ENCODE measurements around the gene HOXC6.
"Not testable (repeated sequence)": the region's sequence is repeated elsewhere in the genome, so short reads cannot be mapped to it uniquely, and the experiment has no call there.

The HOXC6 gene

GRCh38 chr12:54058128-54058768, 30.0 kb downstream of the HOXC6 start:
- no peak for DNase-seq (ENCODE audit: low spot score)

- no peak for DNase-seq (ENCODE audit: low spot score)
Measured at GRCh38 chr12:54059668-54060067, 31.4 kb downstream of the HOXC6 start.

- no peak for DNase-seq (ENCODE audit: low spot score)
Measured at GRCh38 chr12:54060174-54060974, 32.1 kb downstream of the HOXC6 start.

- DNase-seq (ENCODE audit: low spot score), result no peak
Measured at GRCh38 chr12:54060975-54061778, 32.9 kb downstream of the HOXC6 start.

- no peak for DNase-seq (ENCODE audit: low spot score)
Measured at GRCh38 chr12:54065677-54066076, 37.4 kb downstream of the HOXC6 start.

GRCh38 chr12:54066408-54066807, 38.2 kb downstream of the HOXC6 start:
- no peak for DNase-seq (ENCODE audit: low spot score)

- DNase-seq (ENCODE audit: low spot score), result no peak
Measured at GRCh38 chr12:54068418-54069070, 40.3 kb downstream of the HOXC6 start.

- no peak for DNase-seq (ENCODE audit: low spot score)
Measured at GRCh38 chr12:54071942-54072341, 43.7 kb downstream of the HOXC6 start.

- DNase-seq (ENCODE audit: low spot score), result no peak
Measured at GRCh38 chr12:54074308-54074707, 46.1 kb downstream of the HOXC6 start.

- DNase-seq (ENCODE audit: low spot score), result no peak
Measured at GRCh38 chr12:54075409-54075808, 47.2 kb downstream of the HOXC6 start.

- DNase-seq (ENCODE audit: low spot score), result no peak
Measured at GRCh38 chr12:54075974-54076373, 47.7 kb downstream of the HOXC6 start.

- not testable (repeated sequence) for DNase-seq (ENCODE audit: low spot score)
Measured at GRCh38 chr12:54077843-54078242, 49.6 kb downstream of the HOXC6 start.

- DNase-seq (ENCODE audit: low spot score), result not testable (repeated sequence)
Measured at GRCh38 chr12:54079115-54079514, 50.9 kb downstream of the HOXC6 start.

Measured in kidney capillary endothelial cell (primary cell).